K562 (cell line): ENCODE results near the gene TDO2. TPM values are rescaled to one million over a fixed set of nuclear protein-coding genes. Genes with fewer than 3 reads are reported as not detected.

Experiments used
- ATAC-seq: fragments of 200-7000 bp; cut with Tn5 transposase; 3 replicates; pipeline ENCODE4 v1.9.1; 2020; ENCODE audit warnings: moderate library complexity
- BruUV-seq: library from RNA; stranded (reverse); fragments of 400-500 nt; replicated peaks from 2 replicates; lab custom pipeline; 2021; lab: Mats Ljungman, UMichigan
- CTCF ChIA-PET: fragments of 300-600 bp; formaldehyde crosslinking; extraction: SDS; loops from one replicate; lab custom pipeline; 2021; ENCODE audit warnings: low intra/inter-chr PET ratio; lab: Yijun Ruan, JAX
- POLR2A ChIA-PET: fragments of 300-600, 350-650 bp; sonication (Branson Sonifier 250); formaldehyde crosslinking; extraction: SDS; loops from one replicate; lab custom pipeline; 2021; ENCODE audit warnings: antibody characterized with exemption, inconsistent platforms; lab: Yijun Ruan, JAX
- DNase-seq, 4 experiments: peaks; one replicate each; pipeline versions ENCODE4 v3.0.0 to v3.0.0-alpha.2; 2011 to 2018; ENCODE audit warnings: low spot score in 3 of 4, mixed read lengths in 3 of 4; ENCODE audit errors: extremely low read depth in 1 of 4
- FAIRE-seq: peaks from 2 replicates; lab custom pipeline; 2011; peaks lifted over from hg19 to GRCh38; lab: Jason Lieb, UNC
- H2AFZ ChIP-seq: 2 replicates; pipeline ENCODE4 v1.6.0; 2011; ENCODE audit warnings: low read depth, low read length, control low read depth, inconsistent platforms
- H3K27ac ChIP-seq: fragments of 200-600 bp; 3 replicates; pipeline ENCODE4 v1.8.0; 2011; ENCODE audit warnings: low read depth, mild to moderate bottlenecking, control low read depth, inconsistent platforms, low read length, moderate library complexity, mixed read lengths; ENCODE audit errors: extremely low read depth
- H3K27me3 ChIP-seq, 2 experiments: fragments of 300-600 bp in 1 of 2; 2 replicates in 1 of 2; 3 replicates in 1 of 2; pipeline versions ENCODE4 v1.6.0 to v1.8.0; 2011; ENCODE audit warnings: inconsistent platforms in 2 of 2, low read length in 2 of 2, mild to moderate bottlenecking in 1 of 2, mixed read lengths in 1 of 2, moderate library complexity in 1 of 2; ENCODE audit not compliant: control insufficient read depth in 2 of 2, insufficient read depth in 2 of 2
- H3K36me3 ChIP-seq: fragments of 300-600 bp; 3 replicates; pipeline ENCODE4 v1.8.0; 2011; ENCODE audit warnings: mild to moderate bottlenecking, low read length, inconsistent platforms; ENCODE audit not compliant: control insufficient read depth, insufficient read depth
- H3K4me1 ChIP-seq, 2 experiments: fragments of 200-600 bp in 1 of 2; replicated peaks in 1 of 2; 2 replicates in 1 of 2; 3 replicates in 1 of 2; pipeline versions ENCODE4 v1.5.1 to v1.8.0; 2011; ENCODE audit warnings: inconsistent platforms in 2 of 2, low read length in 2 of 2, mild to moderate bottlenecking in 1 of 2, mixed read lengths in 1 of 2, moderate library complexity in 1 of 2; ENCODE audit not compliant: control insufficient read depth in 2 of 2, insufficient read depth in 2 of 2
- H3K4me2 ChIP-seq: 2 replicates; pipeline ENCODE4 v1.6.1; 2011; ENCODE audit warnings: low read length, control low read depth, inconsistent platforms, mixed read lengths; ENCODE audit not compliant: insufficient read depth
- H3K4me3 ChIP-seq: fragments of 200-600 bp; sonication (generic), shearing (Covaris generic); 2 replicates; pipeline ENCODE4 v1.5.1; 2016; ENCODE audit warnings: control low read depth, inconsistent platforms
- H3K79me2 ChIP-seq: fragments of 200-600 bp; 3 replicates; pipeline ENCODE4 v1.8.0; 2011; ENCODE audit warnings: low read length, inconsistent platforms; ENCODE audit not compliant: control insufficient read depth, insufficient read depth
- H3K9ac ChIP-seq, 2 experiments: 2 replicates each; pipeline versions ENCODE4 v1.6.0 to v1.6.1; 2011; ENCODE audit warnings: low read depth in 2 of 2, low read length in 2 of 2, control low read depth in 1 of 2, inconsistent platforms in 1 of 2, mild to moderate bottlenecking in 1 of 2, mixed read lengths in 1 of 2; ENCODE audit not compliant: insufficient read depth in 1 of 2
- H3K9me1 ChIP-seq: one replicate; pipeline ENCODE4 v1.6.0; 2011; ENCODE audit warnings: inconsistent platforms, mild to moderate bottlenecking, low read length, moderate library complexity; ENCODE audit not compliant: control insufficient read depth, insufficient read depth
- H3K9me3 ChIP-seq: replicated peaks from 2 replicates; pipeline ENCODE4 v1.5.1; 2011; ENCODE audit warnings: low read depth, low read length, inconsistent platforms; ENCODE audit not compliant: control insufficient read depth, insufficient read depth
- H4K20me1 ChIP-seq: replicated peaks from 2 replicates; pipeline ENCODE4 v1.6.1; 2011; ENCODE audit warnings: low read length, inconsistent platforms, mixed read lengths; ENCODE audit not compliant: control insufficient read depth, insufficient read depth
- NFE2 ChIP-seq: IDR thresholded peaks from 2 replicates; pipeline ENCODE4 v1.6.1; 2014; ENCODE audit warnings: antibody characterized with exemption, low read depth
- XRCC5 ChIP-seq: fragments of 200-400 bp; formaldehyde crosslinking; IDR thresholded peaks from 2 replicates; pipeline ENCODE4 v1.6.1; 2017; ENCODE audit warnings: low read depth, mild to moderate bottlenecking, low read length
- ZBTB1 ChIP-seq: sonication (generic); formaldehyde crosslinking; IDR thresholded peaks from 2 replicates; pipeline ENCODE4 v1.8.1; 2023; ENCODE audit warnings: missing genetic modification reagents, low read depth, mild to moderate bottlenecking, borderline replicate concordance
- ZFP36 ChIP-seq: fragments of 150-350 bp; IDR thresholded peaks from 2 replicates; pipeline ENCODE4 v1.6.1; 2018; ENCODE audit warnings: low read length, low read depth; ENCODE audit not compliant: partially characterized antibody
- ZNF217 ChIP-seq: sonication (generic); formaldehyde crosslinking; IDR thresholded peaks from 2 replicates; pipeline ENCODE4 v1.8.0; 2022; ENCODE audit warnings: mild to moderate bottlenecking, missing genetic modification reagents
- ZNF277 ChIP-seq: fragments of 250-450 bp; sonication (Bioruptor Pico); IDR thresholded peaks from 2 replicates; pipeline ENCODE4 v1.8.0; 2022; ENCODE audit warnings: inconsistent platforms, mild to moderate bottlenecking, moderate library complexity, borderline replicate concordance
- WGBS: fragments of 100-300 bp; shearing (Covaris generic); methylation state at CpG from one replicate; pipeline ENCODE4 v1.1.6; 2016; ENCODE audit warnings: low coverage, mixed read lengths; ENCODE audit not compliant: insufficient coverage; ENCODE audit errors: missing lambda C conversion rate; 5-methylcytosine and 5-hydroxymethylcytosine counted together
- in situ Hi-C: fragments of 300-500 bp; cut with MboI; formaldehyde crosslinking; loops from 4 replicates; pipeline ENCODE4 v1.15.0; 2018; ENCODE audit warnings: inconsistent platforms, mixed read lengths
- intact Hi-C: fragments of 100-400 bp; cut with micrococcal nuclease; formaldehyde crosslinking; loops from 2 replicates; pipeline ENCODE4 v1.14.2; 2022
- polyA plus RNA-seq, 8 experiments: library from polyadenylated mRNA; depleted of rRNA in 4 of 8; stranded (reverse) in 5 of 8; unstranded in 3 of 8; fragments of >200 nt; fragmentation: Nextera tagmentation in 2 of 8; fragmentation: Illumina TruSeq in 1 of 8; extraction: Ambion mirVana in 2 of 8; extraction: Trizol in 1 of 8; gene quantifications; 2 replicates each; pipeline versions ENCODE4 v1.2.1 to v1.2.3, GENCODE V29; 2011 to 2014; ENCODE audit warnings: inconsistent platforms in 1 of 8, missing spikeins in 1 of 8
- total RNA-seq, 7 experiments: library from RNA; depleted of rRNA in 6 of 7; stranded (reverse); fragments of >200 nt in 6 of 7; fragmentation: Illumina TruSeq in 2 of 7; extraction: Trizol in 2 of 7; gene quantifications; 2 replicates each; pipeline versions ENCODE4 v1.2.1 to v1.2.3, GENCODE V29; 2011 to 2021; ENCODE audit warnings: low replicate concordance in 1 of 7

The TDO2 gene
- total and polyA plus RNA-seq, 9 of the 15 experiments (the other 6 are each of a cell fraction or from before 2014, with no cell fraction given): 0.09 to 0.65 (median 0.22) TPM; not detected in 2

- Histone ChIP-seq H3K4me1 (no peaks in the 10 kb centered on the region), H3K4me3 (no peak overlapping the region), H4K20me1 (no peaks in the 10 kb centered on the region), H3K9ac (no peak overlapping the region), H3K9me1 (no peaks in the 10 kb centered on the region), H3K27ac (no peak overlapping the region), H3K36me3 (no peaks in the 10 kb centered on the region), H2AFZ (no peak overlapping the region), H3K9me3 (no peaks in the 10 kb centered on the region), H3K4me2 (no peak overlapping the region), H3K79me2 (no peaks in the 10 kb centered on the region), H3K27me3 (no peaks in the 10 kb centered on the region)
- DNase-seq: no peak
- 2% methylated on average over 3 of the region's 3 CpGs for WGBS
- in situ Hi-C loops (no loop called here), intact Hi-C loops (no loop called here)
- ChIA-PET CTCF (no interaction called here), POLR2A (no interaction called here)
- TF ChIP-seq ZNF217: no peak
- no peak for TF ChIP-seq ZNF277 (CRISPR knock-in tag)
- no peak for TF ChIP-seq NFE2
- no peak for TF ChIP-seq ZBTB1 (CRISPR knock-in tag)
- no peak for TF ChIP-seq XRCC5
- no peak for TF ChIP-seq ZFP36
- no peak for FAIRE-seq
- BruUV-seq: no TSS peak
- ATAC-seq: no peak
Observed at GRCh38 chr4:155966731-155967395, 63.4 kb downstream of the TDO2 start.

Other genes starting within 250 kb of the TDO2 start
- gene GUCY1A1, start 236.8 kb upstream of the TDO2 start, total RNA-seq (2014; rRNA removed): not detected in 2 replicates
- not detected in 2 replicates for gene GUCY1A1, start 236.8 kb upstream of the TDO2 start, total RNA-seq (2014; rRNA removed; fragmentation: Illumina TruSeq; extraction: Trizol)
- gene GUCY1A1, start 236.8 kb upstream of the TDO2 start, total RNA-seq (2015; rRNA removed; fragmentation: Illumina TruSeq; extraction: Trizol): not detected in 2 replicates
- gene GUCY1A1, start 236.8 kb upstream of the TDO2 start, total RNA-seq (2021): not detected in 2 replicates
- gene GUCY1A1, start 236.8 kb upstream of the TDO2 start, polyA plus RNA-seq (2011; rRNA removed): not detected in 2 replicates
- gene GUCY1A1, start 236.8 kb upstream of the TDO2 start, polyA plus RNA-seq (2014; fragmentation: Illumina TruSeq; extraction: Trizol): not detected in 2 replicates
- gene GUCY1A1, start 236.8 kb upstream of the TDO2 start, polyA plus RNA-seq (2014; fragmentation: Nextera tagmentation; extraction: Ambion mirVana): not detected
- gene GUCY1A1, start 236.8 kb upstream of the TDO2 start, polyA plus RNA-seq (2014; rRNA removed): not detected in 2 replicates
- not detected in 2 replicates for gene GUCY1B1, start 144.7 kb upstream of the TDO2 start, total RNA-seq (2014; rRNA removed)
- gene GUCY1B1, start 144.7 kb upstream of the TDO2 start, total RNA-seq (2014; rRNA removed; fragmentation: Illumina TruSeq; extraction: Trizol): not detected in 2 replicates
- not detected in 2 replicates for gene GUCY1B1, start 144.7 kb upstream of the TDO2 start, total RNA-seq (2015; rRNA removed; fragmentation: Illumina TruSeq; extraction: Trizol)
- 0.11 TPM in 1 of 2 replicates, not detected in the other for gene GUCY1B1, start 144.7 kb upstream of the TDO2 start, total RNA-seq (2021)
- gene GUCY1B1, start 144.7 kb upstream of the TDO2 start, polyA plus RNA-seq (2011; rRNA removed): not detected in 2 replicates
- gene GUCY1B1, start 144.7 kb upstream of the TDO2 start, polyA plus RNA-seq (2014; fragmentation: Illumina TruSeq; extraction: Trizol): not detected in 2 replicates
- not detected for gene GUCY1B1, start 144.7 kb upstream of the TDO2 start, polyA plus RNA-seq (2014; fragmentation: Nextera tagmentation; extraction: Ambion mirVana)
- gene GUCY1B1, start 144.7 kb upstream of the TDO2 start, polyA plus RNA-seq (2014; rRNA removed): not detected in 2 replicates
- not detected in 2 replicates for gene ASIC5, start 37.4 kb upstream of the TDO2 start, total RNA-seq (2014; rRNA removed)
- gene ASIC5, start 37.4 kb upstream of the TDO2 start, total RNA-seq (2014; rRNA removed; fragmentation: Illumina TruSeq; extraction: Trizol): not detected in 2 replicates
- gene ASIC5, start 37.4 kb upstream of the TDO2 start, total RNA-seq (2015; rRNA removed; fragmentation: Illumina TruSeq; extraction: Trizol): not detected in 2 replicates
- not detected in 2 replicates for gene ASIC5, start 37.4 kb upstream of the TDO2 start, total RNA-seq (2021)
- gene ASIC5, start 37.4 kb upstream of the TDO2 start, polyA plus RNA-seq (2011; rRNA removed): not detected in 2 replicates
- gene ASIC5, start 37.4 kb upstream of the TDO2 start, polyA plus RNA-seq (2014; fragmentation: Illumina TruSeq; extraction: Trizol): not detected in 2 replicates
- gene ASIC5, start 37.4 kb upstream of the TDO2 start, polyA plus RNA-seq (2014; fragmentation: Nextera tagmentation; extraction: Ambion mirVana): not detected
- gene ASIC5, start 37.4 kb upstream of the TDO2 start, polyA plus RNA-seq (2014; rRNA removed): not detected in 2 replicates
- 0.04 TPM in 1 of 2 replicates, not detected in the other for gene CTSO, start 50.2 kb downstream of the TDO2 start, total RNA-seq (2014; rRNA removed)
- 0.04 TPM in 1 of 2 replicates, not detected in the other for gene CTSO, start 50.2 kb downstream of the TDO2 start, total RNA-seq (2014; rRNA removed; fragmentation: Illumina TruSeq; extraction: Trizol)
- 0.07 TPM in 1 of 2 replicates, not detected in the other for gene CTSO, start 50.2 kb downstream of the TDO2 start, total RNA-seq (2015; rRNA removed; fragmentation: Illumina TruSeq; extraction: Trizol)
- 0.04 TPM in 1 of 2 replicates, not detected in the other for gene CTSO, start 50.2 kb downstream of the TDO2 start, total RNA-seq (2021)
- 0.03 TPM in 1 of 2 replicates, not detected in the other for gene CTSO, start 50.2 kb downstream of the TDO2 start, polyA plus RNA-seq (2011; rRNA removed)
- not detected in 2 replicates for gene CTSO, start 50.2 kb downstream of the TDO2 start, polyA plus RNA-seq (2014; fragmentation: Illumina TruSeq; extraction: Trizol)
- not detected for gene CTSO, start 50.2 kb downstream of the TDO2 start, polyA plus RNA-seq (2014; fragmentation: Nextera tagmentation; extraction: Ambion mirVana)
- gene CTSO, start 50.2 kb downstream of the TDO2 start, polyA plus RNA-seq (2014; rRNA removed): not detected in 2 replicates